Skin of body (tissue), 2 donors: ENCODE measurements around the gene PAK5. TPM values are rescaled to one million over a fixed set of nuclear protein-coding genes. Genes with fewer than 3 reads are reported as not detected.

ENCODE experiments used
- DNase-seq: peaks from one replicate; lab custom pipeline; 2025; lab: John Stamatoyannopoulos, UW
- total RNA-seq: library from RNA; depleted of rRNA; stranded (reverse); fragments of >200 nt; gene quantifications from one replicate; pipeline ENCODE4 v1.2.3, GENCODE V29; 2014

The PAK5 gene
- total RNA-seq, 1 donor from 2014 or later = 0.30 TPM

DNA sequence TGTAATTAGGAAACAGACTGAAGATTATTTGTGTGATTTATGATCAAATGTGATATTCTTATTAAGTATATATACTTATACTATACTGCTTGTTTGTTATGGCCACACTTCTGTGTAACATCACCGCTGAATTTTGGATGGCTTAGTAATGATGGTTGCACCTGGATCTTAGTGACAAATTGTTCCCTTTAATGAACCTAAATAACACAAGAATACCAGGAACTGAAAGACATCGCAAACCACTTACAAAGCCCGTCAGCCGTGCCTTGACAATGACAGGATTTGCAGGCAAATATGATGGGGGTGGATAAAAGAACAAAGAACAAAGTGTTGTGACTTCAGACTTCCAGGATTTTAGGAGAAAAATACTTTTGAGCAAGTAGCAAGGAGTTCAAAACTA lies 257.4 kb downstream of the PAK5 start:
- DNase-seq = no peak

DNA sequence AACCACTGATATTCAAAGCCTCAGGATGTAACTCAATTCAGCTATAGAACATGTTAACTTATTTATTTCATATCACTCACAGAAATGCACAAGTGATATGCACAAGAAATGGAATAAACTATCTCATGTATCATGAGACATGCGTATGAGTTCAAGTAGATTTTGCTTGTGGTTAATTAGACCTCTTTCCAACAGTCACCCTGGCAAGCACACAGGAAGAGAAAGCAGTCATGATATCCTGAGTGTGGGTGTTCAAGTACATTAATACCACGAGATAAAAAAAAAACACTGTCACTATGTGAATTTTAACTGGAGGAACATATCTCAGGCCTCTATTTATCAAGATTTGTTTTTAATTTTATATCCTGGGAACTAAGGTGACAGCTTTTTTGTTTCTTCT lies 260.3 kb downstream of the PAK5 start:
- no peak for DNase-seq

DNA sequence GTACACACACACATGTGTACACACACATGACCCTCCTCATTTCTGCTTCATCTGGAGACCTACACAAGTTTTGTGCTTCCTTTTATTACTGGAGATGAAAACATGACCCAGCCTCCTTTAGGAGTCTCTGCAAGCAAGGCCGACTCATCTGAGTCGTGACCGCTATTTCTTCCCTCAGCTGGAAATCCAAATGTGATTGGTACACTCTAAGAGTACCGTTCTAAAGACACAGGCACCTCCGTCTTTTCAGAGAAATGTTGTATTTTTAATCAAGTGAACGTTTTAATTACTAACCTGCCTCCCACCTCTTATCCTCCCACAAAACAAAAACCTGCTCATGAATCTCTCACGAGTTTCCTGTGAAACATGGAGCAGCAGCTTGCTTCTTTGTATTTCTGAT lies 261.5 kb downstream of the PAK5 start:
- no peak for DNase-seq

DNA sequence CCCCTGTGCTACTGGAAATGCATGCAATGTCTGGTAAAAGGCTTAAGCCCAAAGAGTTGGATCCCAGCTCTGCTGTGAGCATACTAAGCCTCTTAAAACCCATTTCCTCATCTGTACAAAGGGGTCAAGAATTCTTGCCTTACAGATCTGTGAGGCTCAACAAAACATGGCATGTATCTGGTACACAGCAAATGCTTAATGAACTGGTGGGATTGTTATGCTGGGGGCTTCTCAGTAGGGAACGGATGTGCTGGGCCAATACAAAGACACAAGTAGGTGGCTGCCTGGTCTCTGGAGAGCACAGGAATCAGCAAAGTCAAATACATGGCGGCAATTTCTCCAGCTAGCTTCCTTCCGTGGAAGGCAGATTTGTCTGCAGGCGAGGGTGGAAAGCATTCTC lies 262.2 kb downstream of the PAK5 start:
- no peak for DNase-seq

DNA sequence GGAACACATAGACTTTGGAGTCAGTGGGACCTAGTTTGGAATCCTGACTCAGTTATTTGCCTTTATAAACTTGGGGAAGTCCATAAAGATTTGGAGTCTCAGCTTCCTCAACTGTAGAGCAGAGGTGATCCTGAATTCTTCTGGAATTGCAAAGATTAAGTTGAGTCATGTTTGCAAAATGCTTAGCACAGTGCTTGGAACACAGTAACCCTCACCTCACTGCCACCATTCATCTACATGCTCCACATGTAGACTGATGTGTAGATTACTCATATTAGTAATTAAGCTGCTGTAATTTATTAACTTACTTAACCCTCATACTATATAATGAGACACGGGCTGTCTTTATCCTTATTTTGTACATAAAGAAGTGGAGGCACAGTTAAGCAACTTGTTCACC lies 263.0 kb downstream of the PAK5 start:
- DNase-seq = no peak

DNA sequence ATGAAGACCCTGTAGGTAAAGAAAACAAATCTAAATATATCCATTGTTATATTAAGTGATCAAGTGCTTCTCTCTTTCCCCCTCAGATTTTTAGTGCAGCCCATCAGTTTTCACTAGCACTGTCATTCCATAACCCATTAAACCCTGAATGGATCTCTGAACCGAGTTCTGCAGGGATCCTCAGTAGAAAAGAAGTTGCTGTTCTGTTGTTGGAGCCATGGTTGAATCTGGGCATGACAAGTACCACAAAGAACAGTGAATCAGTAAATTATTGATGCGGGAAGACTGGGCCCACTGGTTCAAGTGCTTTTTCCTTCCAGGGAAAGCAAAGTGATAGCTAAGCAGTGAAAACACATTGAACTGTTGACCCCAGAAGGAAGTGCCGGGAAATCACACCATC lies 264.1 kb downstream of the PAK5 start:
- no peak for DNase-seq

DNA sequence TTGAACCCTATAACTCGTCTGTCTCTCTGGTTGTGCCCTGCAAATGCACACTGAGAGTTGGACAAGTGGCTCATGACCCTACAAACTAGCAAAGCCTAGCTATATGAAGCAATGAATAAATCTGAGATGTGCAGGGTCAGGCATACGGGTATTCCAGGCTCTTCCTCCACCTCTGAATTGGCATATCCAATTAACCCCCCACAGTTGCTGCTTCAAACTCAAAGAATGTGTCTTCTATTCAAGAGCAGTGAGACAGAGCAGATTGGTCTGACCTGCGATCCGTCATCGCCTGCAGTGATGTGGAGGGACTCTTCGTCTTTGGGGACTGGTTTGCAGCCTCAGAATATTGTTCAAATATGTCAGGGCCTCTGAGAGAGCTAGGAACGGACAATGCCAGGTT lies 264.7 kb downstream of the PAK5 start:
- no peak for DNase-seq

DNA sequence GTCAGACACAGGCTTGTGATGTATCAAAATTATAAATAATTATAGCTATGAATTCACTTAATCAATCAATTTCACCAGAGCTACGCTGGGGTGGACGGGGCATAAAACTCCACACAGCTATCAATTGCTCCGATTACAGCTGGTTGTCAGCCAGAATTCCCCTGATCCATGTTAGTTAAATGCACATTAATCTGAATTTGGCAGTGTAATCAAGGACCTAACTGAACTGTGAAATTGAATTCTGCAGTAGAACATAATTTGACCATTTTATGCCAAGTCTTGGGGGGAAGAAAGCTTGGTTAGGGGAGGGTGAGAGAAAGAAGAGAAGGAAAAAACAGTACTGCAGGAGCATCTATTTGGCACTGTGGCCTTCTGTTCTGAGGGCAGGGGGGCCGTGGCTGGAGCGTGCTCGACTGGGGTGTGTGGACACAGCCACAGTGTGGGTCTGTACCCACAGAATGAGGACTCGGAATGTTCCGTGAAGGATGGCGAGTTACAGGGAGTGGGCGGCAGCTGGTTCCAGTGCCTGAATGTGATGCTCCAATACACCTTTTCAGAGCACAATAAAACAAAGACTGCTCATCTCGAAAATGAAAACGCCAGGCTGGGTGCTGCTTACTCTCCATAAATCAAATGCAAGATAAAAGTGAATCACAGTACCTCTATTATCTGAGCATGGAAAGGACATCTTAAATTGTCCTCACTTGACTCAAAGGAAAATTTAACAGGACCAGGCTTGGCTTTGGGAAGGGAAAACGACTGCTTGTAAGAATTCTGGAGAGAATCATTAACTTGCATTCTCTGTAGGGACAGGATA lies 265.3 kb downstream of the PAK5 start:
- DNase-seq = no peak

DNA sequence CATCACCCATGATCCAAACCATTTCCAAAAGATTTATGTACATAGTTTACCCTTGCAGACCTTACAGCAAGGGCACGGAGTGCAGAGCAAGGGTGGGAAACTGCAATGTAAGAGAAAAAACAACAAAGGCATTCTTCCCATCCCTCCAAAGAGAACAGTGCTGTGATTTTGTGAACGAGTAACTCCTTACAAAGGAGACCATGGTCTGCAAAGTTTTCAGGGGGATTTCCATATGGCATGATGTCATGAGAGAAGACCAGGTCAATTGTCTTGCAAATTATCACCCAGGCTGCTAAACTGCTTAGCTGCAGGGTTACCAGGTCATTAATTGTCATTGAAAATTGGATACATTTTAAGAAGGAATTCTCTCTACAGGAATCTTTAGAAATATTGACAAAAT lies 266.2 kb downstream of the PAK5 start:
- DNase-seq = no peak

DNA sequence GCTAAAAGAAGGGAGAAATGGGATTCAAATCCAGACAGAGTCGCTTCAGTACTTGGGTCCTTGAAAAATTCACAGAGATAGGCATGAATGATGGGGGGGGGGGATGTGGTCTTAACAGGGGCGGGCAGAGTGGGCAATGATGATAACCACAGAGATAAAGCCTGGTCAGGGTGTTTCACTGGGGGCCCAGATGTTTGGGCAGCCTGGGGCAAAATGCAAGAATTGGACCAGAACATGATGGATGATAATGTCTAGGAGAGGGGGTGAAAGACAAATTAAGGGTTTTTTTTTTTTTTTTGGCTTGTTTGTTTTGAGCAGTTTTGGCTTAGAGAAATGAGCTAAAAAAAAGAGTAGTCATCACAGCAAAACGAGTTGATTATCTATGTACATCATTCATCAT lies 267.1 kb downstream of the PAK5 start:
- DNase-seq = no peak

DNA sequence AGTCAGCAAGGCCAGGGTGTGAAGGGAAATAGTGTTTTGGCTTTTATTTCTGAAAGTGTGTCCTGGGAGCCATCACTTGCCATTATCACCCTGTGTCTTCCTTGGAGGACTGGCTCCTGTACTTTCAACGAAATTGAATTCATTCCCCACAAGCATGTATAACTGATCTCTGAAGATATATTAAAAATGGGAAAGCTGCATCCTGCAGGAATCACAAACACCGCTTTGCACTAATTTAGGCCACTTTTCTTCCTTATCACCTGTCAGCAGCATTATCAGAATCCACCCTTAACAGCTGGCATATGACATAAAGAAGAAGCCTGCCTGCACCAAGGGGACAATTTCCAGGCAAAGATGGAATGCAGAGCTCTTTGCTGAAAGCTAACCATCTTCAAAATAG lies 268.3 kb downstream of the PAK5 start:
- DNase-seq = no peak

DNA sequence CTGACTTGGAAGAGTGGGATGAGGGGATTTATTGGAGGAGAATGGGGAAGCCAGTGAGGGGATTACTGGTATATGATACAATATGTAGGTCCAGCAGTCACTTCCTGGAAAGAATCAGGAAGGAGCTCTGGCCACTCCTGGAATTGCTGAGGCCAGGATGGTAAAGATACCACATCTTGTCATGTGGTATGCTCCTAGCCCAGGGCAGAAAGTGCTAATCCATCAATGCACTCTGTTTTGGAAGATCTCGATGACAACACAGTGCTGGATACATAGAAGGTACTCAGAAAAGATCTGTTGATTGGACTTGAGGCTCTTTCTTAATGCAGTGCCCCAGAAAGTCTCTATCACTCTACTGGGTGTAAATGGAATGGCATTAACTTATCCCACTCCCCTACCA lies 271.9 kb downstream of the PAK5 start:
- DNase-seq = no peak

DNA sequence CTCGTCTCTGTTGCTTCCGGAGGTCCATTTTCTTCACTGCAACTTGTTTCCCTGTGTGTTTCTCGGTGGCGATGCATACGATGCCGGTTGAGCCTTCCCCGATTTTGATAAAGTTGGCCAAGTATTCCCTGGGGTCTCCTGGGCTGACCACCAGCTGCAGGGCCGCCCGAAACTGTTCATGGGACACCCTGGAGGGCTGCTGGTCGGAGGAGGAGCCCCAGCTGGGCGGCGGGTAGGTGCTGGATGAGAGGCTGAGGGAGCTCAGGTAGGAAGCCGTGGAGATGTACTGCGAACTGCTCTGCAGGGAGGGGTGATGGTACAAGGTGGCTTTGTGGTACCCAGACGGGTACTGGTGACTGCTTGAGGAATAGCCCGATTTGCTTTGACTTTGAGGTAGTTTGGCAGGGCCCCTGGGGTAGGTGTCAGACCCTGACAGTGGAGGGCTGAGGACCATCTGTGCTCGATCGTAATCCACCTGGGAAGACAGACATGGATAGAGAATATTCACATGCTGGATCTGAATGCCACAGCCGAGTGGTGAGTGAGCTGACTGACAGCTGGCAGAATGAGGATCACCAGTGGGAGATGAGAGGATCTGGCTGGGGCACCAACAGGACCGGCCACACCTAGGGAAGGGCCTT lies 272.8 kb downstream of the PAK5 start:
- DNase-seq = no peak

DNA sequence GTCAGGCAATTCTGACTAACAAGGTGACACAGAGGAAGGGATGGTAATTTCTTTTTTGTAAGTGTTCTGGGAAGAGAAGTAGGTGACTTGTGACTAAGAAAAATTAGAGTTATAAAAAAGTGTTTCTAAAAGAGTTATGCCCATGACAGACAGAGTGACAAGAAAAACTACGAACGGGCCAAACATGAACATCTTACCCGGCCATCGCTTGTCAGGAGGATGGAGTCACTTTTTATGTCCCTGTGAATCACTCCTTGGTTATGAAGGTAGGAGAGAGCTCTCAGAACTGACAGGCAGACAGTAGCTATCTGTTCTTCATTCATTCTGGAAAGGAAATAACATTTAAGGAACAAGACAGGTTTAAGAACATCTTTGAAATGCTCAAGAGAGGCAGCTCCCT lies 281.5 kb downstream of the PAK5 start:
- DNase-seq = no peak

DNA sequence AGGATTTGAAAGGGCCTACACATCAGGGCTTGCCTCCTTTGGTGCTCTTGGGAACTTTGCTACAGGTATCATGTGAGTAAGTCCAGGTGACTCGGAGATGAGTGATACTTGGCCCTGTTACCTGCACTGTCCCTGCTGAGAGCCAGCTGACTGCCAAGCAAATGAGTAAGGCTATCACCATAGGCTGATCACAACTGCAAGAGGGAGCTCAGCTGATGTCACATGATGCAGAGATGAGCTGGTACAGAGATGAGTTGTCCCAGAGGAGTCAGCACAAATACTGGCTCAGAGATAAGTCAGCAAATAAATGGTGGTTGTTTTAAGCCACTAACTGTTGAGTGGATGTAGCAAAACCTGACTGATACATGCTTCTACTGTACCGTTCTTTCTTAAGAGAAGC lies 283.1 kb downstream of the PAK5 start:
- no peak for DNase-seq

DNA sequence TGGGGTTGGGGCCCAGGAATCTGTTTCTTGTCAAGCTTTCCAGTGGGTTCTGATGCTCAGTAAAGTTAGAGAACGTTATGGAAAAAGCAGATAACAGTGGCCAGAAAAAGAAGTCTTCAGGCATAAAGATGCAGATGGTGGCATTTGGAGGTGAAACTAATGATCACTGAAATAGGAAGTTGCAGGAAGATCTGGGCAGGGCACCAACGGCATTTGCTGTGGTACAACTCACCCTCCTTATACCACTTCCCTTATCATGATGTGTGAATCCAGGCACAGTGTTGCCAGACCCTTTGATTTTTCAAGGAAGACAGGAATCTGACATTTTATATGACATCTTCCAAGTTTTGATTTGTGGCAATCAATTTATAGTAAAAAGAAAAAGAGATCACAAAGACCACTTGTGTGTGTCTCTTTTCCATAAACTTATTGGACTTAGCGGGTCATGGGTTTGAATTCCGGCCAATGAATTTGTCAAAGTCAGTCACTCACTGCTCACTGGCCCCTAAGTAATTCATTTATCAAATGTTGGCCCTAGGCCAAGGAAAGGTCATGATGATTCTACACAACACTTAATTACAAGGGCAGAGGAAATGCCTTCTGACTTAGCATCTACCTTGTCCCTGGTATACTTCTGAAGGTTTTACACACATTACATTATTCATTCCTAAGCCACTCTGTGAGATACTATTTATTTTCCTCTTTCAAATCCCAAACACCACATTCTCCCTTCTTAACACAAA lies 286.9 kb downstream of the PAK5 start:
- DNase-seq = no peak

DNA sequence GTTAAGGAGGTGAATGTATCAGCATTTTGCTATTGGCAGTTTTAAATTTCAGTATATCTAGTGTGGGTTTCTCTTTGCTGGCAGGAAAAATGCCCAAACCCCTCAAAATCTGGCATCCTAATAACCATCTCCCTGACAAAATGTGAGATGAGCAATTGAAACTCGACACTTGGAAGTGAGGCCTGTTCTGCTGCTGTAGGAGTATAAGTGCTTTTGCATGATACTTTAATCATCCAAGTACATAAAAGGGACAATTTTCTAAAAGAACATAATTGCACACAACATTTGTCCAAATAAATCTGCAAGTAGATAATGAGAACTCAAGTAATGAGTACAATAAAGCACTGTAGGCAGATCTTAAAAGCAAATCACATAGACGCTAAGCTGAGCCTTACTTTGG lies 288.0 kb downstream of the PAK5 start:
- no peak for DNase-seq

DNA sequence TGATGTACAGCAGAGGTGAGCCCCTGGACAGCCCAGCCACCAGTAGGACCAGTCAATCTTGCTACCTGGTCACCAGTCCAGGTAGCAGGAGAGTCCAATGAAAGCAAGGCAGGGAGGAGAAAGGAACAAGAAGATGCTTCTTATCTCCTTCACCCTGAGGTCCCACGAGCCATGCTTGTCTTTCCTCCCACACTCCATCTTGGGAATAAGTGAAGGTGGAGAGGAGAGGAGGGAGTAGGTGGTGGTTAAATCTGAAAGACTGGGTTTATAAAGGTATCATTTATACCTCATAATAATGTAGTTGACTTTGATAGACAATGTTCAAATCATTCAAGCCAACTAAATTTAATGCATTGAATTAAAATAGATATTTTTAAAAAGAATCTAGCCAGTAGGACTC lies 288.6 kb downstream of the PAK5 start:
- no peak for DNase-seq

DNA sequence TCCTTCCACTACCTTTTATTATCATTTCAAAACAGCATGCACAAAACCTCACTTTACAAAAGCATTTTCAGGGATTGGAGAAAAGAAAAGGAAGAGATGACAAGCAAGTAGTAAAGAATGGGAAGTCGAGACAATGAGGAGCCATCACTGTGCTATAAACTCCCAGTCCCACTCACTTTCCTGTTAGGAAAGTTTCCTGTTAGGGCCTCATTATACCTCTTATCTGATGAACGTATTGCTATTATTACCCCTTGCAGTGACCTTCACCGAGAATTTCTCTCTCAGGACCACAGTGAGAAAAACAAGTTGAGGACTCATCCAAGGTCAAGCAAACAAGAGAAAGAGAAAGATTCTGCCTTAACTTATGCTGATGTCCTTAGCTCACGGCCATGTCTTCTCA lies 295.7 kb downstream of the PAK5 start:
- DNase-seq = no peak

DNA sequence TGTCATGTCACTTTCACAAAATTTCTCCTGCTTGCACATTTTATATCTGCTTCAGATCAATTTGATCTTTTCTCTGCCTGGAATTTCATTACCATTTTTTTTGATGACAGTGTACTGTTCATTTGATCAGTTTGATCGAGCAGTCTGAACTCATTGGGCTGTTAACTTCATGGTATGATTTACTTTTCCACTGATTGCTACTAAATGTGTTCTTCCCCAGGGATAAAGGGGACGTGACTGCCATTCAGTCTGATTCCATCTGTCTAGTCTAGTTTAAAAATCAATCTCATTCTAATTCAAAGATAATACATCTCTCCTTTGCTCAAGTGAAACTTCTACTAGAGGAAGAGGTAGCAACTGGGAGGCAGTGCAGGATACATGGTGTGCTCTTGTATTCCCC lies 303.4 kb downstream of the PAK5 start:
- DNase-seq = no peak

DNA sequence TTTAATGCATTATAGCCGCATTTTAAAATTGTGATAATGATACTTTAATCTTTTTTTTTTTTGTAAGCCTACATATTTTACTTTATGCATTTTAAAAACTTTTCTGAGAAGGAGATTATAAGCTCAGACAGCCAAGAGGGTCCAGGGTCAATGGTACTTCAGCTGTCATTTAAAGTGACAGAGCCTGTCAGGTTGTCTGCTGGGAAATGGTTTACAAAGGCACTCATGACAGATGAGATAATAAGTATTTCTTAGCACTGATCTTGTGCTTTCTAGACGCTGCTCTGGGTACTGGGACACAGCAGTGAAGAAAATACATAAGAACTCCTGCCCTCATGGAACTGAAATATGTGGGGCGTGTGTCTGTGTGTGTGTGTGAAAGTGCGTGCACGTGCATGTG lies 304.9 kb downstream of the PAK5 start:
- no peak for DNase-seq

DNA sequence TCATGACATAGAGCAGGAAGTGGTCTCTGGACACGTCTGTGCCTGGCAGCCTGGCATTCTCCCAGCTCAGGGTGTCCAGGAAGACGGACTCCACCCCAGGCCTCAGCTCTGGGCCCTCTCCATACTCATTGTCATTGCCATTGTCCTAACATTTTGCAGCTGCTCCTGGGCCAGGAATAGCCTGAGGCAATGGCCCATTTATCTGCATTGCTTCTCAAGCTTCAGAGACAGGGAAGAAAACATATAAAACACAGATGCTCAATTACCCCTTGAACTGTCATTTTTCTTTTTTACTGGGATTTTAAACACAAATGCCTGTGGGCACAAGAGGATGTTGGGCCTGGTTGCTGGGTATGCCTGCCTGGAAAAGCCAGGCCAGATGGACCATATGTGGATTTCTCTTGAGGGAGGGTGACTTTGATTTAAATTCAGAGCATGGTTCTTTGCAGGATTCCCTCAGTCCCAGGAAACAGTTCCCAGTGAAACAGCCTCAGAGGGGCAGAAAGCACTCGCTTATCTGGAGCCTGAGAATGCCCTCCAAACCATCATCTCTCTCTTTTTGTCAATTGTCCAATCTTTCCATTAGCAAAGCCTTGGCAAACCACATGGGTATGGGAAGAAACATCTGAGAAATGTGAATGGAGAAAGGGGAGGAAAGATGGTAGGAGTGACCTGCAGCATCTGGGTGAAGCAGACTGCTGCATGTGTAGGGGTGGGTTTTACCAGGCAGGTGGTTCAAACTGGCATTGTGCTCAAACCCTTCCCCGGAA lies 306.6 kb downstream of the PAK5 start:
- no peak for DNase-seq
